Measurements from ENCODE around the gene CREB3L2. TPM values are rescaled to one million over a fixed set of nuclear protein-coding genes. Genes with fewer than 3 reads are reported as not detected.

The CREB3L2 gene
- total RNA-seq, 1 experiment from 2014 or later, result 49.8 TPM

DNA sequence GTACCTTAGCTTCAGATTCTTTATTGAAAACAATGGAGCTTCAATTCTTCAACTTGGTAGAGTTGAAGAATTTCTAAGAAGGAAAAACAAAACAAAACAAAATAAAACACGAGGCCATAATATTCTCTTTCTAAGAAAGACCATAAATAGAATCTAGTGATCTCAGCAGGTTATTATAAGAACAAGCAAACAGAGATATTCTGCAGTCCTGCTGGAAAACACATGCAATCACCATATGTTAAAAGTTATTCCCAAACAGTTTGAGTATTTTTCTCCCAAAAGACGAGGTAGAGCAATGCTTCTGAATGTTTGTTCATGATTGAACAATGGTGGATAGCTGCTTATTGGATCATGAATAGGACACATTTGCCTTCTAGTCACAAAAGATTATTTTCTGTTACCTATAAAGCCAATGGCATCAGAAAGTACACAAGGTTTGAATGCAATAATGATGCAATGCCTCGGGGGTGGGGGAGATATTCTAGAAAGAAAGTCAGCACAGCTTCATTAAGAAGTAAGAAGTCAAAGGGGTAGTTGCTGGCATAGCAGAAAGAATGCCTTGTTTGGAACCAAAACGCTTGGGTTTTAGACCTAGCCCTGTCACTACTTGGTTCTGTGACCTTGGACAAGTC is 59.3 kb downstream of the CREB3L2 start:
- H4K20me1 ChIP-seq (ENCODE audit: insufficient read depth), result no peaks in the 10 kb centered on the region
- ChIA-PET RAD21 (ENCODE audit: low non-redundant PET in 1 of 2, low total read pairs in 2 of 2, uncharacterized antibody in 2 of 2, unreplicated experiment in 2 of 2) (no interaction called here), POLR2A (no interaction called here), CTCF (no interaction called here)
- H3K27me3 ChIP-seq (ENCODE audit: insufficient read depth, low read length), result no peaks in the 10 kb centered on the region
- ATAC-seq (no peak), DNase-seq (ENCODE audit: low read depth, low spot score) (no peak)
- intact Hi-C loops (cut with micrococcal nuclease), result no loop called here
- H3K79me2 ChIP-seq (ENCODE audit: insufficient read depth, low read length), result no peaks in the 10 kb centered on the region
- H3K36me3 ChIP-seq (ENCODE audit: control insufficient read depth in 1 of 2, insufficient read depth in 2 of 2, low read length in 2 of 2), result no peaks in the 10 kb centered on the region
- H3K27ac ChIP-seq (ENCODE audit: low read depth, low read length), result no peak overlapping the region
- H3K4me3 ChIP-seq (replicated peaks in 1 of 2; ENCODE audit: low read depth in 1 of 2, low read length in 2 of 2), result no peak overlapping the region
- BruUV-seq (replicated peaks), result no TSS peak
- H2AFZ ChIP-seq (ENCODE audit: low read depth, low read length, poor library complexity, severe bottlenecking), result no peak overlapping the region
- no peak overlapping the region for H3K4me2 ChIP-seq (ENCODE audit: low read length)
- no peaks in the 10 kb centered on the region for H3K4me1 ChIP-seq (ENCODE audit: control insufficient read depth in 1 of 2, insufficient read depth in 2 of 2, low read length in 2 of 2)
- no peaks in the 10 kb centered on the region for H3K9me3 ChIP-seq (ENCODE audit: control insufficient read depth in 1 of 2, insufficient read depth in 1 of 2, low read depth in 1 of 2, low read length in 2 of 2)
- no peaks in the 10 kb centered on the region for H3K9me2 ChIP-seq (ENCODE audit: insufficient read depth)
- no peak overlapping the region for H3K9ac ChIP-seq (ENCODE audit: low read length)
- TF ChIP-seq YY1 (IDR thresholded peaks at IDR 0.05; ENCODE audit: extremely low read depth, insufficient replicate concordance, low read depth, low read length), result no peak

GRCh38 chr7:137940656-137941518 is 61.0 kb downstream of the CREB3L2 start:
- Histone ChIP-seq H3K4me3 (replicated peaks in 1 of 2; ENCODE audit: low read depth in 1 of 2, low read length in 2 of 2) (no peak overlapping the region), H3K9ac (ENCODE audit: low read length) (no peak overlapping the region), H3K4me2 (ENCODE audit: low read length) (no peak overlapping the region), H4K20me1 (ENCODE audit: insufficient read depth) (no peaks in the 10 kb centered on the region), H3K4me1 (ENCODE audit: control insufficient read depth in 1 of 2, insufficient read depth in 2 of 2, low read length in 2 of 2) (no peaks in the 10 kb centered on the region), H3K36me3 (ENCODE audit: control insufficient read depth in 1 of 2, insufficient read depth in 2 of 2, low read length in 2 of 2) (no peaks in the 10 kb centered on the region), H3K9me2 (ENCODE audit: insufficient read depth) (no peaks in the 10 kb centered on the region), H3K79me2 (ENCODE audit: insufficient read depth, low read length) (no peaks in the 10 kb centered on the region), H3K9me3 (ENCODE audit: control insufficient read depth in 1 of 2, insufficient read depth in 1 of 2, low read depth in 1 of 2, low read length in 2 of 2) (no peaks in the 10 kb centered on the region), H3K27ac (ENCODE audit: low read depth, low read length) (no peak overlapping the region), H3K27me3 (ENCODE audit: insufficient read depth, low read length) (no peaks in the 10 kb centered on the region), H2AFZ (ENCODE audit: low read depth, low read length, poor library complexity, severe bottlenecking) (no peak overlapping the region)
- POLR2A ChIA-PET, result no interaction called here
- ATAC-seq, result no peak
- CTCF ChIA-PET, result no interaction called here
- intact Hi-C loops (cut with micrococcal nuclease), result no loop called here
- no TSS peak for BruUV-seq (replicated peaks)
- DNase-seq (ENCODE audit: low read depth, low spot score), result no peak
- RAD21 ChIA-PET (ENCODE audit: low non-redundant PET in 1 of 2, low total read pairs in 2 of 2, uncharacterized antibody in 2 of 2, unreplicated experiment in 2 of 2), result no interaction called here
- TF ChIP-seq EZH2phosphoT487 (IDR thresholded peaks at IDR 0.05; ENCODE audit: borderline replicate concordance), result no peak
- no peak for TF ChIP-seq SRF (IDR thresholded peaks at IDR 0.05; ENCODE audit: low read depth)
- TF ChIP-seq REST (IDR thresholded peaks at IDR 0.05; ENCODE audit: low read depth), result no peak
- no peak for TF ChIP-seq RAD21 (IDR thresholded peaks at IDR 0.05; ENCODE audit: low read depth)
- no peak for TF ChIP-seq SIN3A (IDR thresholded peaks at IDR 0.05; ENCODE audit: low read depth)
- TF ChIP-seq JUND (IDR thresholded peaks at IDR 0.05), result no peak
- no peak for TF ChIP-seq FOSL1 (IDR thresholded peaks at IDR 0.05; ENCODE audit: low read depth)
- TF ChIP-seq CEBPB (IDR thresholded peaks at IDR 0.05; ENCODE audit: low read depth), result no peak
- TF ChIP-seq SP1 (IDR thresholded peaks at IDR 0.05; ENCODE audit: low read depth), result no peak
- no peak for TF ChIP-seq CBX3 (IDR thresholded peaks at IDR 0.05; ENCODE audit: low read depth)
- no peak for TF ChIP-seq ZBTB33 (IDR thresholded peaks at IDR 0.05; ENCODE audit: extremely low read depth, insufficient replicate concordance, low read length)
- TF ChIP-seq, protein P1, sequence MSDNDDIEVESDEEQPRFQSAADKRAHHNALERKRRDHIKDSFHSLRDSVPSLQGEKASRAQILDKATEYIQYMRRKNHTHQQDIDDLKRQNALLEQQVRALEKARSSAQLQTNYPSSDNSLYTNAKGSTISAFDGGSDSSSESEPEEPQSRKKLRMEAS (IDR thresholded peaks at IDR 0.05), result no peak
- no peak for TF ChIP-seq ELF1 (IDR thresholded peaks at IDR 0.05; ENCODE audit: borderline replicate concordance, low read depth)
- TF ChIP-seq POLR2A (IDR thresholded peaks at IDR 0.05; ENCODE audit: borderline replicate concordance, extremely low read depth, insufficient read depth, insufficient read length), result no peak

Measured in HCT116 (cell line).